ENCODE results near the gene RPTOR.

Gene RPTOR

DNA sequence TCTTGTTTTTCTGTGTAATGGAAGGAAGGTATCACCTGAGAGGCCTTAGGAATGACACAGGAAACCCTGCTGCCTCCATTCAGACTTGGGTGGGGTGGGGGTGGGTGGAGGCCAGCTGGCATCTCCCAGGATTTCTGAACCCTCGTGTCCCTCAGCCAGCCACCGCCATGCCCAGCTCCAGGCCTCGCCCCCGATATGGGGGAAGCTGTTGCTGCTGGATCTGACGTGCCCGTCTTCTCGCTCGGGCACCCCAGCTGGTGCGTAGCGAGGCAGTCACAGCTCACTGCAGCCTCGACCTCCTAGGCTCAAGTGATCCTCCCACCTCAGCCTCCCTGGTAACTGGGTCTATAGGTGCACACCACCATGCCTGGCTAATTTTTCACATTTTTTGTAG is 227.0 kb downstream of the RPTOR start:
- no peak for DNase-seq

DNA sequence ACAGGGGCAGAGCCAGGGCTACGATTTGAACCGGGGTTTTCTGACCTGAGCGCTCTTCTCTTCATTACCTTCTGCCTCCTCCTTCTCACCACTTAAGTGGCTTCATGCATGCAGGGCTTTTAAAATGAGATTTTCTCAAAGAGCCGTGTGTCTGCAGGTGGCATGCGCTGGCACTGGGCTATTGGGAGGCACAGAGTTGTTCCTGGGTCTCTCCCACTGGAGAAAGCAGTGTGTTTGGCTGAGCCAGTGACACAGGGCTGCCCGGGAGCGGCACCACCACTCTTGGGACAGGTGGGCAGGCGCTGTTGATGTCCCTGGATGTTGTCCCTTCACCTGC is 228.2 kb downstream of the RPTOR start:
- DNase-seq, result no peak

DNA sequence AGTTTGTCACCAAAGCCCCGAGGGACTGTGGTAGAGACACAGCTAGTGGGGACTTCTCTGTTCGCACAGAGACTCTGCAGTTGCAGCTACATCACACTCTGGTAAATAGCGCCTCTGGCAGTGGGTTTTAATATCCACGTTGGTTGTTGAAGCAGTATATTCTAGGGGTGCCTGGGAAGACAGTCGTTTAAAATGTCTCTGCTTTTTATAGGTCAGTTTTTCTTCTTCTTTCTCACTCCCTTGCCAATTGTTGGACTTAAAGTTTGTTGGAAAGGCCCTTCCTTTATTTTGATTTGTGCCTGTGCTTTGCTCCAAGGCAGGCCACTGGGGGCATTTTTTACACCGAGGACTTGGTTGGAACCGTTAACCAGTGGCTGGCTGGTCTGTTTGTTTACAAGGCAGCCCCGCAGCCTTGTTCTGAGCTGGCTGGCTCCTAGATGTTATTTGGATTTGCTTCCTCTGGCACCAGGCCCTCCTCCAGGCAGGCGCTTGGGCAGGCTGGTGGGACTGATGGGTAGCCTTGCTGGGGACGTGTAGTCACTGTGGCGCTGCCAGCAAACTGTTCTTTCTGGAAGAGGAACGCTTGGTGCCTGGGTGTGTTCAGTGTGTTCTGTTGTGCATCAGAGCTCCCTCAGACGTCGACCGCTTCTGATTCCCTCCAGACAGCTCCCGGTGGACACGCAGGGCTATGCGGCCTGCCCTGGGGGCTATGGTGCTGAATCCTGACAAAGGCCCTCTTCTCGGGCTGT is 228.8 kb downstream of the RPTOR start:
- no peak for DNase-seq

DNA sequence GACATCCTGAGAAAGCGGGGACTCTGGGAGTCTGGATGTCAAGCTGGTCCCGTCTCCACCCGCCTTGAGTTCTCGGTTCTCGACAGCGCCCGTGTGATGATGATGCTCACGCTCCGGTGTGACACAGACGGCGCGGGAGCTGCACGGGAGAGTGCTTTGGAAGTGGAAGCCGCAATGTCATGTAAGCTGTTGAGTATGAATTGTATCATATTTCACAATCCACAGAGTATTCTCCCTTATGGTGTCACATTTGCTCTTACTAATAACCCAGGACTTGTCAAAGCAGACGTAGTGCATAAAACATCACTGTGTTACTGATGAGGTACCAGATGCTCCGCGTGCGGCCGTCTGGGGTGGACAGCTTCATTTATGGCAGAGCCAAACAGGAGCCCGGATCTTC is 229.5 kb downstream of the RPTOR start:
- no peak for DNase-seq

DNA sequence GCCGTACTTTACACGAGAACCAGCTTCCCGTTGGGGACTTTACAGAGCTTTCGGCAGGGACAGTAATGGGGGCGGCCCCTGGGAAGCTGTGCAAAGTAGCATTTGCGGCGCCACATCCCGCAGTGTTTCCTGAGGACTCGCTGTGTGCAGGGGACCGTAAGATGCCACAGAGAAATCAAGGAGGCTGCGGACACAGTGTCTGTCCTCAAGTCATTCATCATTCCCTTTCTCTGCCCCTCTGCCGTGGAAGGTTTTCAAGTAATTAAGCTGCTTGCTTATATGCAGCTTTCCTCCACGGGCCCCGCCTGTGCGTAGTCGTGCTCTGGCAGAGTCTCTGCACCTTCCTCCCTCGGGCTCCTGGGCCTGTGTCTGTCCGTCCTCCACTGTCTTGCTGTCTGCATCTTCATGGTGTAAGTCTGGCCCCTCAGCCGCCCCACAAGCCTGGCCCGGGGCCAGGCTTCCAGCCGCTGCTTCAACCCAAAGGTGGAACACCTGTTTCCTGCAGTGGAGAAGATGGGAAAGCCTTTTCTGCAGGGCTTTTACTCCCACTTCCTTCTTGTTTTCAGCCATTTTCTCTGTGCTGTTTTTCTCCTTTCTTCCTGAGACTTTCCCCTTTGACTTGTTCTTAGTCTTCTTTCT is 230.1 kb downstream of the RPTOR start:
- DNase-seq, result peak; percentile 22

DNA sequence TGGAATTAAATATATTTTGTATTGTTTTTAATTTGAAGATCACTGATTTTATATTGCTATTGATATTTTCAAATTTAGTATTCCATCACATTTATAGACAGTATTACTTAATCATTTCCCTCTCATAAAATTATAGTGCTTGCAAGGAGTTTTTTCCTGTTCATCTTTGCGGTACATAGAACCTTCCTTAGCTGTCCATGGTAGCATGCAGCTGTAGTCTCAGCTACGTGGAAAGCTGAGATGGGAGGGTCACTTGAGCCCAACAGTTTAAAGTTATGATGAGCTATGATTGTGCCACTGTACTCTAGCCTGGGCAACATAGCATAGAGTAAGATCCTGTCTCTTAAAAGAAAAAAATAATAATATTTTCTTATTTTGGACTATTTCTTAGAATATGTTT is 231.2 kb downstream of the RPTOR start:
- DNase-seq, result no peak

DNA sequence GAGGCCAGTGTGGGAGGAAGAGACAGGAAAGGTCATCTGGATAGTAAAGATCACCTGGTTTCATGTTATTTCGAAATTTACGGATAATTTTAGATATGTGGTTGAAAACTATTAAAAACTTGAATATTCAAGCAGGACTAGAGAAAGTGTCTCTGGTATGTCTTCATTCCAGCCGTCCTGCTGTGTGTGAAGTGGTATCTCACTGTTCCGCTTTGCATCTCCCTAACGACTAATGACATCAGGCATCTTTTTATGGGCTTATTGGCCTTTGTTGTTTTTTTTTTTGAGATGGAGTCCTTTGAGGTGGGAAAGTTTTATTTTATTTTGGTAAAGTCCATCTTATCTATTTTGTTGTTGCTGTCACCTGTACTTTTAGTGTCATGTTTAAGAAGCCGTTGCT is 232.6 kb downstream of the RPTOR start:
- no peak for DNase-seq

DNA sequence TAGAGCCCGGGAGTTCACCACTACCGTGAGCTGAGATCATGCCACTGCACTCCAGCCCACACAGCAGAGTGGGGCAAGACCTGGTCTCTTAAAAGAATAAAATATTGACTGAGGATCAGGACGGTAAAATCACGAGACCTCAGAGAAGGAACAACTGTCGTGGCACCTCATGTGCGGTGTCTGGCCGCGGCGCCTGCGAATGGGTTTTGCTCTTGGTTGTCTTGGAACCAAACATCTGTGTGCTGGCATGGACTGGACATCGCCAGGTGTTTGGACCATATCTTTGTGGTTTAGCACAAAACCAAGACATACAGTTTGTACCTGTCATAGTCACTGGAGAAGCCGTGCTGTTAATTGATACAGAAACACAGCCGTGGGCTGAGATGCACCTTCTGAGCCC is 234.1 kb downstream of the RPTOR start:
- no peak for DNase-seq

DNA sequence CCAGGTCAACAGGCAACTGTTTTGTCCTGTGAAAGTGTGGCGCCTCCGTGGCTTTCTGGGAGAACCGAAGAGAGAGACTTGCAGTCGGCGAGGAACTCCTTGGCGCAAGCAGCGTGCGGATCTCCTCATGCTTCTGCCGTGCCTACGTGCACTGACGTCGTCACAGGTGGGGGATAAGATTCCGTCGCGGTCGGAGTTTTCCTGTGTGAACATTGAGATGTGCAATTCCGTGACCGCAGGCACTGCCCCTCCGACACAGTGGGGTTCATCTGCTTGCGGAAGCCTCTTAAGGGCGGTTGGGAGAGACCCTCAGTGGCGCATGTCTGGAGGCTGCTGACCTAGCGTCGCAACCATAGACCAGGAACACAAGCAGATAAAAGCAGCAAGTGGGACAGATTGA is 234.7 kb downstream of the RPTOR start:
- DNase-seq, result no peak

DNA sequence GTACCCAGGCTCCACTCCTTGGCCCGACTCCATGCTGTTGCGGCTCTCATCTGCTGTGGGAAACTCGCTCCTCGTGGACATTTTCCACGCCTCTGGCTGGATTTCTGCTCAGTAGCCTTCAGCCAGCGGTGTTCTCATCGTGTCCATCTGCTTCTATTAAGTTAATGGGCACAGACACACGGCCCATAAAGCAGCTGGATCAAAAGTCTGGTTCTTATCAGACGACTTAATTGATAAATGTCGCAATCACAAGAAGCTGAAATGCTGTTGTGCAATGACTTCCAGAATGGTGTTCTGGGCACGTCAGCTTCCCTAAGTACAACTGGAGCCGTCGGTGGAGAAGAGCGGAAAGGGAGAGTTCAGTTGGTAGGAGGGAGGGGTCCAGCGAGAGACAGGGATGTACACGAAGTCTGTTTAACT is 235.3 kb downstream of the RPTOR start:
- peak; percentile 82 for DNase-seq

DNA sequence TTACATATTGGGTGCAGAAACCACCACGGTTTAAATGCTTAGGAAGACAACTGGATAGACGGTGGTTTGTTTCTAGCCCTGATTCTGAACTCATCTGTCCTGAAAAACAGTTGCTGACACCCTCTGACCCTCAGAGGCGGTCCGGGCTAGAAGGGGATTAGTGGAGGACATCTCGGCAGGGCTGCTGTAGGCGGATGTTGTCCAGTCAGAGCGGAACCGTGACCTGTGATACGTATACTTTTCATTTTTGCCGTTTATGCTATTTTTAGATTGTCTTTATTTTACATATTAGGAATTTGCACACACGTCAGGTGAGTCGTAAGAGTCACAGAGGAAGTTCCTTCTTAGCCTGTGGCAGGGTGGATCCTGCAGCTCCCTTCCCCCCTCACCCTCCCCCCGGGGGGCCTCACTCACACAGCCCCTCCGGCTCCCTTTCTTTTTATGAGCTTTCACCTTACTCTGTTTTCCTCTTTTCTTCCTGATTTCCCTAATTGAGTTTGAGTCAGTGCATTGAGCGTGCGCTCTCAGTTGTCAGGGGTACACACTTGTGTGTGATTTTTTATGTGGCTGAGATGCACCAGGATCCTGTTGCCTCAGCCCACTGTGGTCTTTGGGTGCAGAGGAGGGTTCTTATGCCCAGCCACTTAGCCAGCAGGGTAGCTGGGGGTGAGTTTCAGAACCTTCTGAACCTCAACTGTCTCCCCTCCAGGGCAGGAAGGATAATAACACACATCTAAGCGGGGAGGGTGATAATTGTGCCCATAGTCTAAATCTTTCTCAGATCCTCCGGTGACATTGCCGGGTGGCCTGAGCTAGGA is 236.0 kb downstream of the RPTOR start:
- DNase-seq, result no peak

DNA sequence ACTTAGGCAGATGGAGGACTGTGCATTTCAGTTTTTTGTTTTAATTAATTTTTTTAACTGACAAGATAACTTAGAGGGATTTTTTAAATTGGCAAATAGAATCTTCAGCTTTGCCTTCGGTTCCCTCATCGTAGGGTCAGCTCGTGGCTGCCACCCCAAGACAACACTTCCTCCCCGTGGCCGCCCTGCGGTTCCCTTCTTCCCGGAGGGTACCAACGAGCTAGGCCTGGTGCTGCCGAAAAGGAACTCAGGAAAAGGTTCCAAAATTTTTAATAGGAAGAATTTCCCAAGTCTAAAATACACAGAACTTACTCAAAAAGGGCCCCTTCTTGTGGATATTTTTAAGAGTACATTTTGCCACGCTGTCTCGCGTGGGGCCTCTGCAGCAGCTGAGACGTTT is 236.6 kb downstream of the RPTOR start:
- DNase-seq, result peak; percentile 61

DNA sequence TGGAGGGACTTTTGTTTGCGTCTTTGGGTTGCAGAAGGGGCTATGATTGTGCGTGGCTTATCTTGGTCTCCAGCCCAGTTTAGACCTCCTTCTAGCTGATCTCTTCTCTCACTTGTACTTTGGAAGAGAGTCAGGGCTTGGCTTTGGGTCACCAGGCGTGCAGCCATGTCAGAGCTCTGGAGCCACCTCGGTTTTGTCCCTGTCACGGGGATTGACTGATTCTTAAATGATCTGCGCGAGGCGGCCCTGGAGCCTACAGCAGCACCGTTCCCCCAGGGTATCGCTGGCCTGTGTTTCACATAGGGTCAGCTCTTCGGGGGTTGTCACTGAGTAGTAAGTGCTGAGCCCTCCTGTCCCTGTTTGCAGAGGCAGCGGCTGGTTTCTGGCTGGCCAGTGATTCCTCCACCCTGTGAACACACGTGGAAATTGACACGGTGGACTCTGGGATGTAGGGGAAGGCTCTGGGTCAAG is 237.2 kb downstream of the RPTOR start:
- no peak for DNase-seq

DNA sequence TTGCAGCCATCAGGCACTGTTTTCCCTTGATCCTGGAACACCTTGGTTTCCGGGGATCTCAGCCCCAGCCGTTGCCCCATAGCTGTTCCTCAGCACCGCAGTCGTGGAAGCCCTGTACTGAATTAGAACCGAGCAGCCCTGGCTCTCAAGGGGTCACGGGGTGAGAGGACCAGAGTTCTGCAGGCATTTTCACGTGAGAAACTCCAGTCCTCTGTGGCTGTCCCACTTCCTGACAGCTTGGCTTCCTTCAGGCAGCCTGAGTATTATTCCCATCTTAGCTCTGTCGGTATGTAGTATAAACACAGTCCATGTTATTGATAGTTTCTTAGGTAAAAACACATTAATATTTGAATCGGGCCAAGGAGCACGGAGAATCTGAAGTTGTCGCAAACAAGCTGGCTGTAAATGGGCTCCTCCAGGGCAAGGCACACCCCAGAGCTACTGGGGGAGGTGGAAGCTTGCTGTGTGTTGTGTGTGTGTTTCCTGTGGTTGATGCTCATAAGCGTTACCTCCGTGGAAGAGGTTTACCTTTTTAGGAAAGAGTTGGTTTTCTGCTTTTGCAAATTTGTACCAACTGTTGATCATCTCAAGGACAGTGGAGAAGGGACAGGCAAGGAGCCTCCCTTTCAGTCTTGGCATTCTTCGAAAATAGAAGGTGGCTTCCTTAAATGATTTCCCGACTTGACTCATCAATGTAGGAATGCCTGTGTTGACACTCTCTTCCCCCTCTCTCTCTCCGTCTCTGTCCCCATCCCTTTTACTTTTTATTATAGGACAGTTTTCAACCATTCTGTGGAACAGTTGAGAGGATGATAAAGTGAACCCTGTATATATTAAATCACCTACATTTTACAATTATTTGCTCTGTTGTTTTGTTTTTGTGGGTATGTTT is 238.1 kb downstream of the RPTOR start:
- no peak for DNase-seq

DNA sequence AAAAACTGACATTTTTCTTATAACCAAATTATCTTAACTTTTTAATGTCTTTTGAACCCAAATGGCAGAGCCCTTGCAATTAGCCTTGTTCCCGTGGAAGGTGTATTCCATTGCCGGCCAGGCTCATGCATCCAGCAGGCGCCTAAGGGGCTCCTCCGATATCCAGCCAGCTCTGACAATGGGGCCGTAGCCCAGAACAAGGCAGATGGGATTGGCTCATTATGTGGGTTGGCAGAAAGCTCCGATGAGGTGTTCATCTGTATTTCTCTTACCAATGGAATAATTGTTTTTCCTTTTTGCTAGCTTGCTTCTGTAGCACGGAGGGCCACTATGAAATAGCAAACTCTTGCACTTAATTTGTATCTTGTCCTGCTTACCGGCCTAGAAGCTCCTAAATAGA is 238.8 kb downstream of the RPTOR start:
- DNase-seq, result no peak

DNA sequence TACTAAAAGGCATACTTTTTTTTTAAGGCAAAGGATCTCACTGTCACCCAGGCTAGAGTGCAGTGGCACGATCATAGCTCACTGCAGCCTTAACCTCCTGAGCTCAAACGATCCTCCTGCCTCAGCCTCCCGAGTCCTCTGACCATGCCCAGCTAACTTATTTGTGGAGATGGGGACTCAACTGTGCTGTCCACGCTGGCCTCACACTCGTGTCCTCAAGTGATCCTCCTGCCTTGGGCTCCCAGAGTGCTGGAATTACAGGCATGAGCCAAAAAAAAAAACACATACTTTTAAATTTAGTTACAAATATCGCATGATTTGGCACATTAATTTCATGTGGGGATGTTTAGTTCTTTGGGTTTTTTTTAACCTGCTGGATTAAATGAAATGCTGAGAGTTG is 239.3 kb downstream of the RPTOR start:
- no peak for DNase-seq

DNA sequence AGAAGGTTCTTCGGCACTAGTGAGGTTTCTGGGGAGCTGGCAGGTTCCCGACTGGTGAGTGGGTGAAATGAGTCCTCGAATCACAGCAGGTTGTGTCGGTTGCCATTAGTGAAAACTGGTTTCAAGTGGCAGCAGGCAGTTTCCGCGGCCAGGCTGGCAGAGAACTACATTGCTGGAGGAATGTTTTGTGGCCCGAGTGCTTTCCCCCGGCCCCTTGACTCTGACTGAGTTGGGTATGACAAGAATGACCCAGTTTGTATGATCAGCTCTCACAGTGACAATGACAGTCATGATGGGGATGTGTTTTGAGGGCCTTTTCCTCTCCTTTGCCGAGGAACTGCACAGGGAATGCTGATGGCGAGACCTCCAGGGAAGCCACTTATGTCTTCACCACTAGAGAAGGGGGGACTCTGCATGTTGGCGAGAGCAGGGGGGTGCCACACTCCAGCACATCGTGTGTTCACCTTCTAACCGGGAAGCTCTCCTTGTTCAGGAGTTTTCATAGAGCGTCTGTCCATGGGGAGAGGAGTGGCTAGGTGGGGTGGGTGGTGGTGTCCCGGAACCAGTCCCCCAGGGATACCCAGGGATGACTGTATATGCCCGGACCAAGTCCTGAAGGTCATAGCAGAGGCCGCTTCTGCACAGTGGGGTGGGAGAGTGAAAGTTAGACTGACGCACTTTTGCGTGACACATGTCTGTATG is 241.0 kb downstream of the RPTOR start:
- DNase-seq, result no peak

DNA sequence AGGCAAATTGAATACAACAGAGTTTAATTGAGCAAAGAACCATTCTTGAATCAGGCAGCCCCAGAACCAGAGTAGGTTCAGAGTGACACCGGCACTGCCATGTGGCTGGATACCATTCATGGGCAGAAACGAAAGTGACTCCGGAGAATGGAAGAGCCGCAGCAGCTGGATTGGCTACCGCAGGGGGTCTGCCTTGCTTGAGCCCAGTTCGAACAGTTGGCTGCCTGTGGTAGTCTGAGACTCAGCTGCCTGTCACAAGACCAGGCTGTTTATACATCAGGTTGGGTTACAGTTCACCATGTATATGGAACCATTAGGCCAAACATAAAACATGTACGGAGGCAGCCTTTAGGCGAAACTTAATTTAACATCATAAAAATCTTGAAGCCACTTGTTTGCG is 241.8 kb downstream of the RPTOR start:
- no peak for DNase-seq

DNA sequence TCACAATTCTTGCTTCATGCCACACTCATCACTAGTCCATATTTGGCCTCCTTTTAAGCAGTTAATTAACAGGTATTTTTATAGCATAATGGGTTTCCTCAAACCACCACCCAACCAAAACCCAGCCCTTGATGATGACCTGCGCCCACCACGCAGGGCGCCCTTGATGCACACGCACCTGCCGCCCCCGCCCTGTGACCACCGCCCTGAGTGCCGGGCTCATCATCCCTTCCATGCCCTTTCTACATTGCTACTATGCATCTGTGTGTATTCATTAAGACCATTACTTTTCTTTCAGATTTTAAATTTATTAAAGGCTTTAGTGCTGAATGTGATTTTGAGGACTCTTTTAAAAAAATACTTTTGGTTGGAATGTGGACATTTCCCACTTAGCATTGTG is 242.2 kb downstream of the RPTOR start:
- DNase-seq, result no peak

DNA sequence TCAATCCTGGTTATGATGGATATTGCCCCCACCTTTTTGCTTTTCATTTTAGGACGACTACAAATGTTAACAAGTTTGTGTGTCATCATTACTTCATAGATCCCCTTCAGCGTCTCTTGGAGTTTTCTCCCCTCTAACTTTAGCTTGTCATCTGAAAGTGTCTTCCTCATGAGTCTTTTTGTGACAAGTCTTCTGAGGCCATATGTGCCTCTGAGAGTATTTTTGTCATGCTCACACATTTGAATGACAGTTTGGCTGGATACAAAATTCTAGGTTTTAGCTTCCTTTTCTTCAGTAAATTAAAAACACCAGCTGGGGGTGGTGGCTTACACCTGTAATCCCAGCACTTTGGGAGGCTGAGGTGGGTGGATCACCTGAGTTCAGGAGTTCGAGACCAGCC is 243.2 kb downstream of the RPTOR start:
- DNase-seq, result no peak

DNA sequence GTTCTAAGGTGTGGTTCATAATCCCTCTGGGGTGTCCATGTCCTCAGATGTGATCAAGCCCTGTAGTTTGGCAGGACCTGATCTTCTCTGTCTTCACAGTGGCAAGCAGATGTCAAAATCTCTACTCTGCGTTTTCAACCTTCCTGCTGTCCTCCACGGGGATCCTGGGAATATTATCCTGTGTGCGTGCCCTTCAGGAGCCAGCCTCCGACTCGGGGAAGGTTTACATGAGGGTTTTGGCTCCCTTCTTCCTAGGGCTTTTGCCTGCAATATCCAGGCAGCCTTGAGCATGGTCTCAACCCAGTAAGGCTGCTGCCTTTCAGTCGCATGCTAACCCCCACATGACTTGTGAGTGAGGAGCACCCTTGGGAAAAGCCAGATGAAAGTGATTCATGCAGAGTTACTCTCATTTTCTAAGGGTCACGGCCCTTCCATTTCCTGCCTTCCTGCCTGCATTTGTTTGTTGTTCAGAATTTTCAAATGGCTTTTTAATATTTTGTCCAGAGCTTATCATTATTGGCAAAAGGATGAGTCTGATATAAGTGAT is 244.8 kb downstream of the RPTOR start:
- peak; percentile 50 for DNase-seq
